Adrenal gland (tissue), 5 donors: ENCODE results near the gene MCTP2.

Experiments used
- CTCF ChIP-seq, 6 experiments: fragments of 450-650 bp in 4 of 6; fragments of 200-600 bp in 2 of 6; sonication (generic) in 1 of 6; IDR thresholded peaks; 1 replicate in 5 of 6; 2 replicates in 1 of 6; pipeline versions ENCODE4 v1.5.1 to v1.8.0; 2016 to 2021; ENCODE audit warnings: antibody characterized with exemption in 6 of 6, mild to moderate bottlenecking in 2 of 6, moderate library complexity in 1 of 6
- POLR2A ChIP-seq, 2 donors: fragments of 450-650 bp; IDR thresholded peaks; one replicate each; pipeline ENCODE4 v1.6.1; 2017; ENCODE audit warnings: antibody characterized with exemption in 2 of 2, mild to moderate bottlenecking in 2 of 2, moderate library complexity in 1 of 2
- donor health status: DM: no; HTN: no; CAD: no.

- no peak for TF ChIP-seq POLR2A (IDR thresholded peaks at IDR 0.05)
- TF ChIP-seq CTCF (IDR thresholded peaks at IDR 0.05): no peak
These were observed 211.8 kb downstream of the MCTP2 start for GRCh38 chr15:94443186-94443585.
